Measurements from ENCODE around the gene CLCN7. TPM values are rescaled to one million over a fixed set of nuclear protein-coding genes. Genes with fewer than 3 reads are reported as not detected.

The CLCN7 gene
- total RNA-seq, 1 donor = 161 TPM

DNA sequence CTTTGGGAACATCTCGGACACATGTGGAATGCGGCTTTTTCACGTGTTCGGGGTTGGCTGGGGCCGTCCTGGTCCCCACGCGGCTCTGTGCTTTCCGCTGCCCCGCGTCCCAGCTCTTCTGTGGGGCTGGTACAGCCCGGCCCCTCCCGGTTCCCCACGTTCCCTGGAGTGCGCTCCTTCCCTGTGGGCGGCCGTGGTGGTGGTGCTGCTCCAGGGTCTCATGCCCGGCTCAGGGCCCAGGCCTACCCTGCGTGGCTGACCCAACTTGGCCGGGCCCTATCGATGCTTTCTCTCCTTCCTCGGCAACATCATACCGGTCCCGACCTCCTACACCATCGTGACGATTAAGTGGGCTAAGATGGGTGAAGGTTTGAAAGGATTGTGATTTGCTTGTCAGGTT, 21.6 kb upstream of the CLCN7 start:
- Histone ChIP-seq H3K4me2 (ENCODE audit: insufficient read depth, low read length) (no peak overlapping the region), H4K20me1 (ENCODE audit: insufficient read depth, low read length) (peaks cover 7% of the 10 kb centered on the region), H3K27ac (ENCODE audit: low read depth, low read length) (no peak overlapping the region), H3K36me3 (ENCODE audit: insufficient read depth, low read length) (peaks cover 16% of the 10 kb centered on the region), H3K27me3 (ENCODE audit: insufficient read depth, low read length) (no peaks in the 10 kb centered on the region), H3K79me2 (ENCODE audit: insufficient read depth, low read length) (peaks cover 38% of the 10 kb centered on the region), H3K4me1 (ENCODE audit: insufficient read depth, low read length) (peaks cover 9% of the 10 kb centered on the region), H3K9me3 (ENCODE audit: low read depth, low read length) (no peaks in the 10 kb centered on the region), H3K4me3 (ENCODE audit: insufficient read depth, low read length) (no peak overlapping the region), H2AFZ (ENCODE audit: low read length) (no peak overlapping the region)
- DNase-seq (ENCODE audit: insufficient read length, low spot score, missing footprints) = no peak
- TF ChIP-seq CTCF (IDR thresholded peaks at IDR 0.05; ENCODE audit: extremely low read depth, low read depth, low read length) = no peak

DNA sequence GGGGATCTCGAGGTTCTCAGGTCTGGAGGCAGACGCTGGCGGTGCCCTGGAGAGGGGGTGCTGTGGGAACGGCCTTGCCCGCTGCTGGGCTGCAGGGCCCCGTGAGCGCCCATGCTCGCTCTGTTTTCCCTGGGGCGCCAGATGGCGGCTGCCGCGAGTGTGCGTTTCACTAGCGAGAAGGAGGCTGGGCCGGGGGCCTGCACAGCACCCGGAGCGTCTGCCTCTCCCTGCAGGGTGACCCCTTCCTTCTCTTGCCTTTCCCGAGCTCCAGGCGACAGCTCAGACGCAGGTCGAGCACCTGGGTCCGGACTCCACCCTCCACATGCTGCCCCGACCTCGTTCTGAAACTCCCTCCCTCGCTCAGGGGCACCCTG, 21.0 kb upstream of the CLCN7 start:
- Histone ChIP-seq H3K27me3 (ENCODE audit: insufficient read depth, low read length) (no peaks in the 10 kb centered on the region), H3K4me1 (ENCODE audit: insufficient read depth, low read length) (peaks cover 9% of the 10 kb centered on the region), H3K9me3 (ENCODE audit: low read depth, low read length) (no peaks in the 10 kb centered on the region), H3K79me2 (ENCODE audit: insufficient read depth, low read length) (peaks cover 38% of the 10 kb centered on the region), H2AFZ (ENCODE audit: low read length) (no peak overlapping the region), H3K4me3 (ENCODE audit: insufficient read depth, low read length) (no peak overlapping the region), H4K20me1 (ENCODE audit: insufficient read depth, low read length) (peaks cover 7% of the 10 kb centered on the region), H3K4me2 (ENCODE audit: insufficient read depth, low read length) (no peak overlapping the region), H3K36me3 (ENCODE audit: insufficient read depth, low read length) (peaks cover 16% of the 10 kb centered on the region), H3K27ac (ENCODE audit: low read depth, low read length) (no peak overlapping the region)
- TF ChIP-seq CTCF (IDR thresholded peaks at IDR 0.05; ENCODE audit: extremely low read depth, low read depth, low read length) = no peak
- DNase-seq (ENCODE audit: insufficient read length, low spot score, missing footprints) = no peak

DNA sequence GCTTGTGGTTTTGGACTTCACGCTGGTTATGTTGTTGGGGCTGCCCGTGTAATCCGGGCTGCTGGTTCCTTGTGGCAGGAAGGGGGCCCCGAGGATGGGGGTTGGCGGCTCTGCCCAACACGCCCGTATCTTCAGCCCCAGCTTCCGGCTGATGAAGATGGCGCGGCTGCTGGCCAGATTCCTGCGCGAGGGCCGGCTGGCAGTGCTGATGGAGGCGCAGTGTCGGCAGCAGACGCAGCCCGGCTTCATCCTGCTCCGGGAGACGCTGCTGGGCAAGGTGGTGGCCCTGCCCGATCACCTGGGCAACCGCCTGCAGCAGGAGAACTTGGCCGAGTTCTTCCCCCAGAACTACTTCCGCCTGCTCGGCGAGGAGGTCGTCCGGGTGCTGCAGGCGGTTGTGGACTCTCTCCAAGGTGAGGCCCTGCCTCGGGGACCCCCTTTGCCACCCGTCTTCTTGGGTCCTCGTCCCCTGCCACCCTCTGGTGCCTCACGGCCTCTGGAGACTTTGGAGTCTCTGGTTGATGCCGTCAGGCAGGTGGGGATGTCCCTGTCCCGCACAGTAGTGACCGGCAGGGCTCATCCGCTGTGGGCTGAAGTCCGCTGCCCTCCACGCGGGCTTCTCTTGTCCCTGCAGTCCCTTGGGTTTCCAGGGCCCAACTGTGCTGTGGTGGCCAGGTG, 20.5 kb upstream of the CLCN7 start:
- peaks cover 16% of the 10 kb centered on the region for H3K36me3 ChIP-seq (ENCODE audit: insufficient read depth, low read length)
- no peaks in the 10 kb centered on the region for H3K9me3 ChIP-seq (ENCODE audit: low read depth, low read length)
- peaks cover 38% of the 10 kb centered on the region for H3K79me2 ChIP-seq (ENCODE audit: insufficient read depth, low read length)
- H3K4me3 ChIP-seq (ENCODE audit: insufficient read depth, low read length) = no peak overlapping the region
- H2AFZ ChIP-seq (ENCODE audit: low read length) = no peak overlapping the region
- H3K27ac ChIP-seq (ENCODE audit: low read depth, low read length) = no peak overlapping the region
- H4K20me1 ChIP-seq (ENCODE audit: insufficient read depth, low read length) = peaks cover 7% of the 10 kb centered on the region
- no peaks in the 10 kb centered on the region for H3K27me3 ChIP-seq (ENCODE audit: insufficient read depth, low read length)
- no peak for TF ChIP-seq CTCF (IDR thresholded peaks at IDR 0.05; ENCODE audit: extremely low read depth, low read depth, low read length)
- peaks cover 9% of the 10 kb centered on the region for H3K4me1 ChIP-seq (ENCODE audit: insufficient read depth, low read length)
- DNase-seq (ENCODE audit: insufficient read length, low spot score, missing footprints) = no peak
- no peak overlapping the region for H3K4me2 ChIP-seq (ENCODE audit: insufficient read depth, low read length)

DNA sequence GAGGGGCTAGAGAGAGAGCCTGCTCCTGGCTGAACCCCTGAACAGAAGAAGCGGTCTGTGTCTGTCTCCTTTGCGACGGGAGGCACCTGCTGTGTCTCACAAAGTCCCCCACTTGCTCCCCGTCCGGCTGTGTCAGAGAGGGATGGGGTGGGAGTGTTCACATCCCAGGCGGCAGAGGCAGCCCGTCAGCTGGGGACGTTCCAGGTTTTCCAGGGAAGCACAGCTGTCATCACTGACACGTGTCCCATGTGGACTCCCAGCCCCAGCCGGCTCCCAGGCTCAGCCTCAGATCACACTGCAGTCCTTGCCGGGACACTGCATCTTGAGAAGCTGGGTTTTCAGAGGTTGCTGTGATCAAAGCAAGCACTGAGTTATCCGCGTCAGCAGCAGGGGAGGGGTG, 19.9 kb upstream of the CLCN7 start:
- no peak for TF ChIP-seq CTCF (IDR thresholded peaks at IDR 0.05; ENCODE audit: extremely low read depth, low read depth, low read length)
- peak overlapping the region; percentile 31 for H2AFZ ChIP-seq (ENCODE audit: low read length)
- H3K27ac ChIP-seq (ENCODE audit: low read depth, low read length) = no peak overlapping the region
- peaks cover 9% of the 10 kb centered on the region for H3K4me1 ChIP-seq (ENCODE audit: insufficient read depth, low read length)
- H3K4me2 ChIP-seq (ENCODE audit: insufficient read depth, low read length) = peak overlapping the region; percentile 97
- no peak for DNase-seq (ENCODE audit: insufficient read length, low spot score, missing footprints)
- peaks cover 38% of the 10 kb centered on the region for H3K79me2 ChIP-seq (ENCODE audit: insufficient read depth, low read length)
- peaks cover 7% of the 10 kb centered on the region for H4K20me1 ChIP-seq (ENCODE audit: insufficient read depth, low read length)
- H3K4me3 ChIP-seq (ENCODE audit: insufficient read depth, low read length) = peak overlapping the region; percentile 85
- no peaks in the 10 kb centered on the region for H3K9me3 ChIP-seq (ENCODE audit: low read depth, low read length)
- H3K36me3 ChIP-seq (ENCODE audit: insufficient read depth, low read length) = peaks cover 16% of the 10 kb centered on the region
- no peaks in the 10 kb centered on the region for H3K27me3 ChIP-seq (ENCODE audit: insufficient read depth, low read length)
